GM20000 (cell line): ENCODE results near the gene PRG2.
A peak's percentile ranks its signal among the peaks of the same experiment; 100 is the strongest.

Experiments used
- DNase-seq: peaks from one replicate; pipeline ENCODE4 v3.0.0; 2012; ENCODE audit warnings: low spot score
- TF ChIP-seq, protein P1 (sequence below): IDR thresholded peaks from 2 replicates; pipeline ENCODE4 v1.5.1; 2012; ENCODE audit warnings: mild to moderate bottlenecking, control low read depth; ENCODE audit errors: extremely low read depth, missing control alignments

PRG2 gene

DNA sequence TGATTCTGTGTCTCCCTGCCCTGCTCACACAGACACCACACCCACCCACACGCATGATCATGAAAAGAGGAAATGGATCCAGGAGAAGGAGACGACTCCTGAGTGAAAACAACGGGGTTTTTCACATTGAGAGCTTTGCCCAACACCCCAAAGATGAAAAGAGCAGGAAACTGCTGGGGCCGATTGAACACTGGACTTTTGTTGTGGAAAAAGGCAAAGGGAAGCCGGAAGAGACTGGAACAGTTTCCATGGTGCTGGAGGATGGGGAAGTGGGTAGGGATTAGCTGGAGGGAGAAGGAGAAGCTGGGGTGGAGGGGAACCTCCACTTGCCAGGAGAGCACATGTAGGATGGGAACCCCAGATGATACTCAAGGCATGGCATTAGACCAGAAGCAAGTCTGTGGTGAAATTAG is 41.7 kb upstream of the PRG2 start:
- no peak for DNase-seq
- TF ChIP-seq, protein P1, sequence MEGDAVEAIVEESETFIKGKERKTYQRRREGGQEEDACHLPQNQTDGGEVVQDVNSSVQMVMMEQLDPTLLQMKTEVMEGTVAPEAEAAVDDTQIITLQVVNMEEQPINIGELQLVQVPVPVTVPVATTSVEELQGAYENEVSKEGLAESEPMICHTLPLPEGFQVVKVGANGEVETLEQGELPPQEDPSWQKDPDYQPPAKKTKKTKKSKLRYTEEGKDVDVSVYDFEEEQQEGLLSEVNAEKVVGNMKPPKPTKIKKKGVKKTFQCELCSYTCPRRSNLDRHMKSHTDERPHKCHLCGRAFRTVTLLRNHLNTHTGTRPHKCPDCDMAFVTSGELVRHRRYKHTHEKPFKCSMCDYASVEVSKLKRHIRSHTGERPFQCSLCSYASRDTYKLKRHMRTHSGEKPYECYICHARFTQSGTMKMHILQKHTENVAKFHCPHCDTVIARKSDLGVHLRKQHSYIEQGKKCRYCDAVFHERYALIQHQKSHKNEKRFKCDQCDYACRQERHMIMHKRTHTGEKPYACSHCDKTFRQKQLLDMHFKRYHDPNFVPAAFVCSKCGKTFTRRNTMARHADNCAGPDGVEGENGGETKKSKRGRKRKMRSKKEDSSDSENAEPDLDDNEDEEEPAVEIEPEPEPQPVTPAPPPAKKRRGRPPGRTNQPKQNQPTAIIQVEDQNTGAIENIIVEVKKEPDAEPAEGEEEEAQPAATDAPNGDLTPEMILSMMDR: no peak

DNA sequence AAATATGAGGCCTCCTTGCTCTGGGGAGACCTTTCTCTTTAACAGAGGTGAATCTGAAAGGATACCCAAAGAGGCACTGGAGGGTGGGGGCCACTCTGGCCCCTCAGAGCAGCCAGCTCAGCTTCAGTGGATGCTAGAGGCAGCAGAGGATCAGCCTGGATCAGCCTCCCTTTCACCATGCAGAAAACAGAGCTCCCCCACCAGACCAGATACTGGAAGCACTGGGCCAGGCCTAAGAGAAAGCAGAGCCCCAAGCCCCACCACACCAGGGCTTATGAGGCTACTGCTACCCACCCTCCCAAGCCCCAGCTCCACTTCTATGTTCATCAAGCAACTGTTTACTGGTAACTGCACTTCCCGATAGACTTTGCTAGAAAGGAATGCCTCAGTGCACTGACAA is 40.5 kb upstream of the PRG2 start:
- DNase-seq: no peak
- TF ChIP-seq, protein P1: no peak

DNA sequence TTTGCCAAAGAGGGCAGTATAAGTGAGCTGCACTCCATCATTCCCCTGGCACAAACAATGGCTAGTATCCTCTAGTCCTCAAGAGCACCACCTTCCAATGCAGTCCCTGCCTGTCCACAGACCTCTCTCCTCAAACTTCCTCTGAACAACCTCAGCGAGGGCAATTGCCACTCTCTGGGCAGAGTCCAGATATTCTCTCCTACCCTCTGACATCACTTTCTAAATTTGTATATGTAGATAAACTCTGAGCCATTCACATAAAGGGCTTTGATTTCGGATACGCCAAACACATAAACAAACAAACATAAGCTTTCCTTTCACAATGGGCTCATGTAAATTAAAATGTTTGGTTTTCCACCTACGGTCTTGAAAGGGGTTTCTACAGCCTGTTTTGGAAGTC is 39.5 kb upstream of the PRG2 start:
- TF ChIP-seq, protein P1: no peak

DNA sequence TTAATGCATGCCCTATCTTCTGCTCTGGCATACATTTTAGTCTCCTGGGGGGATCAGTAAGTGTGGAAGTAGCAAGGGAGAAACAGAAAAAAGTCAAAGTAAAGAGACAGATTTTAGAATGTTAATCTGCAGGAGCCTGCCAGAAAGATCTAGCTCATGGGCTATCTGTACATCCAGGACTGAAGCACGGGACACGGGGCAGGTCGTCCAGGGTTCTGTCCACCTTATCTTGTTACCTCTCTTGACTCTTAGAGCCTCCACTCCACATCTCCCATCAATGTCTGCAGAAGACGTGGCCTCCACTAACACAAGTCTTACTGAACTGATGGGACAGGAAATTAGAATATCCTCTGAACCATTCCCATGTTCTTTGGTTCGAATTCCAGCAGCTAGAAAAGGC is 38.2 kb upstream of the PRG2 start:
- DNase-seq: no peak
- TF ChIP-seq, protein P1: no peak

More for the DNA sequence above, 39.5 kb upstream of the PRG2 start:
- DNase-seq: no peak

DNA sequence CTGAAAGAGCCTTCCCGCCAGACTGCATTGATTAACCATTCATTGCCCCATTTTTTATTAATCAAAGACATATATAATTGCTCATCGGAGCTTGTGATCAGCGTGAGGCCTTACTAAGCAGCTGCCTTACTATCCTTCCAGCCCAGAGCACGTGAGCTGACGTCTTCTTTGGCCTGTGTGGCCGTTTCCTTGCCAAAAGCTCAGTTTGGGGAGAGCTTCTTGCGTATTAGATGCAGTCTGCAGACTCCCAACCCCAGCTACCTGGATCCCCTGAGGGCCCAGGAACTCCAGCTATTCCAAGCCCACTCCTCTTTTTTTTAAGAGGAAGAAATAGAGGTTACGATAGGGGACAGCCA is 37.3 kb upstream of the PRG2 start:
- TF ChIP-seq, protein P1: no peak
- DNase-seq: no peak

DNA sequence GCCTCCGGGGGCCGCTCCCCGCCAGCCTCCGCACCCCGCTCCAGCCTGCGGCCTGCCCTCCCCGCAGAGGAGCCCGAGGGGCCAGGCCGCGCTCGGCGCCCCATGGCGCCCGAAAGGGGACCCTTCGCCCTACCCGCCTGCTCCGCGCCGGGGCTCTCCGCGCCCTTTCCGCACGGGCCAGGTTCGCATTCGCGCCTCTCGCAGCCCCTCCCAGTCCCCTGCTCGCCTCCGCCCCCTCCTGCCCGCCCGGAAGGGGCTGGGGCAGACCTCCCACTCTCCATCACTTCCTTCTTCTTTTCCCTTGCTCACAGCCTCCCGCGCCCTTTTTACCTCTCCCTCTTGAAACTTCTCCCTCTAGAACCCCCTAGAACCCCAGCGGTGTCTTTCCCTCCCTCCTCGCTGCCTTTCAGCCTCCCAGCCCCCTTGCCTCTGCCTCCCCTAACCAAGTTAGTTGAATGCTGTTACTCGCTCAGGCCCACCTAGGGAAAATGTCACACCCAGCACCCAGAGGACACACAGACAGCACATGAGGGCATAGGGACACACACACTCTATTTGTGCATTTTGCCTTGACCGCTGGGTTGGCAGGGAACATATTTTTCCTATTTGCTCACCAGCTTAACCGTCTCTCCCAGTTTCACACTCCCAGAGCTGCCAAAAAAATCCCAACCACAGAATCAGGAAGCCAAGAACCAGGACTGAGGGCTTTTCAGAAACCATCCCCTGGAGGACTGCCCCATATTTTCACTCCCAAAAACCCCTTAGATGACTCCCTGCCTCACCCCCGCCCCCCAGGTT is 36.7 kb upstream of the PRG2 start, which contains the start of gene SLC43A3:
Gene SLC43A3 (minus strand): TSS at position 193 of the 798 bp plus-strand sequence. CDS start 949 bp downstream, outside the sequence.
- DNase-seq: peak; percentile 86
- TF ChIP-seq, protein P1: no peak

DNA sequence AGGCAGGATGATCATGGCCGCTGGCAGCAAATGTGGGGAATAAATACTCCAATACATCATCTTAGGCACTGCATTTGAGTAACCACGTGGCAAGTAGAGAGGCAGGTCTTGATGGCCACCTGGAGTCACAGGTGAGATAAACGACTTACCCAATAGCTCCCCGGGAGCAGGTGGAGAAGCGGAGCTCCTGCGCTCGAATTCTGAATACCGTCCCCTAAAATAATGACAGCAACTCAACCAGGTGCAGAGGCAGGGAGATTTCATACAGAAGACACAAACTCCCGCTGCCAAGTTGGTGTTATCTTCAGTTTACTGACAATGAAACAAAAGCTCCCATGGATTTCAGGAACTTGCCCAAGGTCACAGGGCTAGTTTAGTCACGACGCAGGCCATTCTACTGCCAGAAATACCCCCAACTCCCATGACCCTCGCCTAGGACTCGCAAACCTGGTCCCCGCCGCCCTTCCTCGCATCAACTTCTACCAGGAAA is 36.0 kb upstream of the PRG2 start:
- DNase-seq: no peak
- TF ChIP-seq, protein P1: no peak
